T-helper 9 cell (primary cell): ENCODE data around the gene GRM7.

Experiments
- DNase-seq: peaks from one replicate; pipeline ENCODE4 v3.0.0-alpha.2; 2020

Gene GRM7

DNA sequence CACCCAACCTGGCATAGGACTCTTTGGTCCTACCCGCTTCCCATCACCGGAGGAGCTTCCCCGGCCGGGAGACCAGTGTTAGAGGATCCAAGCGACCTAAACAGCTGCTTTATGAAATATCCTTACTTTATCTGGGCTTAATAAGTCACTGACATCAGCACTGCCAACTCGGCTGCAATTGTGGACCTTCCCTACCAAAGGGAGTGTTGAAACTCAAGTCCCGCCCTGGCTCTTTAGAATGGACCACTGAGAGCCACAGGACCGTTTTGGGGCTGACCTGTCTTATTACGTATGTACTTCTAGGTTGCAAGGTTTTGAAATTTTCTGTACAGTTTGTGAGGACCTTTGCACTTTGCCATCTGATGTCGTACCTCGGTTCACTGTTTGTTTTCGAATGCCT, 879.5 kb downstream of the GRM7 start:
- DNase-seq: no peak

GRCh38 chr3:7744850-7745249, 883.9 kb downstream of the GRM7 start:
- DNase-seq: no peak

- no peak for DNase-seq
Measured at GRCh38 chr3:7745711-7746110, 884.8 kb downstream of the GRM7 start.

GRCh38 chr3:7749931-7750695, 889.2 kb downstream of the GRM7 start:
- DNase-seq: no peak

DNA sequence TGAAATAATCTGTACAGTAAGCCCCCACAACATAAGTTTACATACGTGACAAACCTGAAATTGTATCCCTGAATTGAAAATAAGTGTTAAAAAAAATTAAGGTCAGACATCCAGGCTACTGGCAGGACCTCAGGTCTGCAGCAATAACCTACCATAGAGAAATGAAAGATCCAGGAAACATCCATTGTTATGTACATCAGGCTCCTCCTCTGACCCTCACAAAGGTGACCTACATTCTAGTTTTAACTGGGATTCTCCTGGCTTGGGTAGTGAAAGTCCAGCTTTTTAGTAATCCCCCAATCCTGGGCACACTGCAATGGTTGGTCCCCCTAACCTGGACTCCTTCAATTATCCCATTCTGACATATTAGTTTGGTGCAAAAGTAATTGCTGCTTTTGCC, 891.1 kb downstream of the GRM7 start:
- DNase-seq: no peak

GRCh38 chr3:7754653-7755441, 893.9 kb downstream of the GRM7 start:
- no peak for DNase-seq

DNA sequence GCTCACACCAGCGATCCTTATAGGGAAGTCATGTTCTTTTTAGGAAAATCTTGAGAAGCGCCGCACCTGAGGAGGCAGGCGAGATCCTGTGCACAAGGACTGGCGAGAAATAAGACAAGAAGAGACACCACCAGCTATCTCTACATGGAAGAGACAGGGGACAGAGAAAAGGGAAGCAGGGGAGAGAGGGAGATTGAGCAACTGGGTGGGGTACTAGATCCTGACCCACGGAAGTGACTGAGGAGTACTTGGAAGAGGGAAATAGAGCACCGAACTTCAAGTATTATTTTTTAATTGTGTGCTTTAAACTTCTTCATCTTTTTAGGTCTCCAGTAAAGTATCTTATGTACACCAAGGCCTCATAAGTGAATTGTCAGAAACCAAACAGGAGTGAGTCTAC, 898.7 kb downstream of the GRM7 start:
- no peak for DNase-seq

DNA sequence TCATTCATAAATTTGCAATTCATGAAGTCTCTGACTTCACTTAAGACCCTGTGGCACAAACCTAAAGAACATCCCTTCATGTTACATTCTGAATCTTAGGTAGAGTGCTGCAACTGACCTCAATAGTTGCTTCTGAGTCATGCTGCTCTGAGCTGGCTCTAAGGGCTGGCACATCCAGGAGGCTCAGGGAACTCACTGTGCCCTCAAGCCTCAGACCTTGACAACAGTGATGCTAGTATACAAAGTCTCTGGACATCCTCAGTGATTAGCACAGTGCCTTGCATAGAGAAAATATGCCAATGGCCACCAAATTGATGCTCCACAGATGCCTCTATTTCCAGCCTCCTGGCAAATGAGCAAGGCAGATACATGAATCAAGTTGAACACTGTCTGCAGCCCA, 899.8 kb downstream of the GRM7 start:
- no peak for DNase-seq

DNA sequence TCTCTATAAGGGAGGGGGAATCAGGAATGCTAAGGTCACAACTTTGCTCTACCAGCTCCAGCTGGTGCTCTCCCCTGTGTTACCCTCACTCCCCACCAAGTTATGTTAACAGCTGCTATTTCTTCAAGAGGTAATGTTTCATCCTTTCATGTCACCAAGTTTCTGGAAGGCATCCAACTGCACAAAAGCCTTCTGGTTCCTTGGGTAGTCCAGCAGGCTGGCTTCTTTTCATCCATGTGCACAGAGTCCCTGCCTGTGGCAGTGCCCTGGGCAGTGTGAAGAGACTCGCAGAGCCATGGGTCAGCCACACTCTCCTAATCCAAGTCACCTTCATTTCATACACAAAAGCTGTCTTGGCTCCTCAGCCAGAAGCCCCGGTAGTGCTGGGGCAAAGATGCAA, 903.2 kb downstream of the GRM7 start:
- no peak for DNase-seq

DNA sequence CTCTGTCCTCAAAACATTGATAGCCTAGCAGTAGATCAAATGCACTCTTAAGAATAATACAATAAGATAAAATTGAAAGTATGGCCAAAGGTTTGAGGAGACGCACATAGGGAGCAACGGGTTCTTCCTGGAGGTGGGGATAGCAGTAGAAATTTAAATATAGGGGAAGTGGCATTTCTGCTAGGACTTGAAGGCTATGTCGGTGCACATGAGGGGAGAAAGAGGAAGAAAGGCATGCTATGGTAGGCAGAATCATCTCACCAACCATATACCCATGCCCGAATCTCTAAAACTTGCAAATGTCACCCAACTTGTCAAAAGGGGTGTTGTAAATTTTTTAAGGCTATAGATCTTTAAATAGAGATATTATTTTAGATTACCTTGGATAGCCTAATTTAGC, 905.6 kb downstream of the GRM7 start:
- no peak for DNase-seq

DNA sequence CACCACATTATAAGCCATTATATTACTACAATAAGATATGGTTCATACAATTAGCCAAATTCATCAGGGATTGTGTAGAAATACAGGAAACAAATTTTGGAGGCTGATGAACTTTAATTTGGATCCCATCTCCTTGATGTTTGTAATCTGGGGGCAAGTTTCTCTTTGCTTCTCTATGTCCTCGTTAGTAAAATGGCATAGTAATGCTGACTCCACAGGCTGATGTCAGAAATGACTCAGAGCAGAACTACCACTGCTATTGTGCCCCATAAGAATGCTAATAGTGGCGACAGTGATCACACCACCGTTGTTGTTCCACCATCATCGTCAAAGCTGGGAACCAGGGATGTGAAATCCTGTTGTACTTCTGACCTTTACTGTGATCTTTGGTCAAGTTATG, 918.4 kb downstream of the GRM7 start:
- no peak for DNase-seq

GRCh38 chr3:7781395-7781794, 920.5 kb downstream of the GRM7 start:
- no peak for DNase-seq

DNA sequence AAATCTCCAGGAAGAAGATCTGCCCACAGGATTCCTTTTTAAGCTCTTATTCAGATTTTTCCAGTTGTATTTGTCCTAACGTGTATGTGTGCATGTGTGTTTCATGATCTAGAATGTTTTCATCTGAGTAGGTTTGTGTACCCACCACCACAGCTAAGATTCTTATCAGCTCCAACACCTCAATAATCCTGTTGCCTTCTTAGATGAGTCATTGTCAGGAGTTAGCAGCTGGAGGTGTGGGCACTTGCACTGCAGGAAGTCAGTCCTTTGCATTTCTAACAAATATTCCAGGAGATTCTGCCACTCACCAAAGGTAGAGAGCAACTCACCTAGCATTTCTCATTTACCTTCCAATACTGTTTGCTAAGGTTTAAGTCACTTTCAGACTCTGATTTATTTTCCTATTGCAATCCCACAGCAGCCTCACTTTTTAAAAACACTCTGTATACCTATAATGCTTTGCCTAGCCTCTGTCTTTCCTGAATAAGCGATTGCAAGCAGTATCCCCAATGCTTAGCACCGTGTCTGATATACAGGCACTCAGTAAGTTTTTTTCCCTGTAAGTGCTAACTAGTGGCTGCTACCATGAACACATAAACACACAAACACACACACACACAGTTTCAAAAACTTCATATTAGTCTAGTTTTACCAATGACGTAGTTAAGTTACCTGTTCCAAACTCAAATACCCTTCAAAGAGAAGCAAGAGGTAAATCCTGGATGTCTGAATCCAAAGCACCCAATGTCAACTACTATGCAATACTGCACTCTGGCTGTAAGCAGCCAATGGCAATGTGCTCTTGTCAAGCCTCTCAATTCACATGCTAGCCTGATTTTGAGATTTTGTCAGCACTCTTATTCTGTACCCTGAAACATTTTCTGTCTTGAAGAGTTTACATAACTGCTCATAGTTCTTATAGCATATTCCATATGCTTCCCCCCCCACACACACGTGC, 927.2 kb downstream of the GRM7 start:
- no peak for DNase-seq

DNA sequence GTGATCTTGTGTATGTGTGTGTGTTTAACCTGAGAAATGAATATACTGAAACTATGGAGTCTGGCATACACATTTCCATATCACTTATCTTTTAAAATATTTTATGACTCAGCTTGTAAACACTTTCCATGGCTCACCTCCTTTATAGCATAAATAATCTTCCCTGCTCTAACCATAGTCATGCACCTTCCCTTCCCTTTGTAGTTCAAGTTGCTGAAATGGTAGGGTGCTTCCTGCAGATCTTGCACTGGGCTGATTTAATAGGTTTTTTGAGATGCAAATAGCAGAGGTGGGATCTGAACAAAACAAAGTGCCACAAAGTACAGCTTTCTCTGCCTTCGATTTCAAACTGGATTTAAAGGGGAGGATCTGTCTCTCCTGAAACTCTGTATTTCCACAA, 928.0 kb downstream of the GRM7 start:
- DNase-seq: no peak

GRCh38 chr3:7789324-7789723, 928.4 kb downstream of the GRM7 start:
- no peak for DNase-seq

GRCh38 chr3:7790141-7790540, 929.2 kb downstream of the GRM7 start:
- DNase-seq: no peak
